NCI-H2107 treated with DMSO at 0.1 percent for 48 hours (cell line): ENCODE results near the gene NEK6.

Source experiments
- DNase-seq: peaks from one replicate; lab custom pipeline; 2025; ENCODE audit not compliant: unreplicated experiment; lab: John Stamatoyannopoulos, UW

Gene NEK6

GRCh38 chr9:124350494-124351263 lies 92.9 kb downstream of the NEK6 start:
- no peak for DNase-seq

GRCh38 chr9:124351672-124352468 lies 94.1 kb downstream of the NEK6 start:
- DNase-seq, result no peak

- no peak for DNase-seq
Measured at GRCh38 chr9:124352616-124353015, 94.9 kb downstream of the NEK6 start.

GRCh38 chr9:124353166-124353768 lies 95.5 kb downstream of the NEK6 start:
- no peak for DNase-seq

GRCh38 chr9:124353811-124354274 lies 96.1 kb downstream of the NEK6 start:
- DNase-seq, result no peak

GRCh38 chr9:124354346-124355038 lies 96.7 kb downstream of the NEK6 start:
- no peak for DNase-seq

GRCh38 chr9:124355039-124355940 lies 97.5 kb downstream of the NEK6 start:
- no peak for DNase-seq

- no peak for DNase-seq
Measured at GRCh38 chr9:124355941-124356744, 98.4 kb downstream of the NEK6 start.

GRCh38 chr9:124356745-124357390 lies 99.1 kb downstream of the NEK6 start:
- DNase-seq, result no peak

- no peak for DNase-seq
Measured at GRCh38 chr9:124357721-124358361, 100.1 kb downstream of the NEK6 start.

- DNase-seq, result no peak
Measured at GRCh38 chr9:124358631-124359030, 100.9 kb downstream of the NEK6 start.

- DNase-seq, result no peak
Measured at GRCh38 chr9:124359426-124359825, 101.7 kb downstream of the NEK6 start.

GRCh38 chr9:124359855-124360678 lies 102.3 kb downstream of the NEK6 start:
- DNase-seq, result no peak

GRCh38 chr9:124361128-124361527 lies 103.4 kb downstream of the NEK6 start:
- DNase-seq, result no peak

- no peak for DNase-seq
Measured at GRCh38 chr9:124363326-124364096, 105.8 kb downstream of the NEK6 start.

GRCh38 chr9:124364141-124364540 lies 106.4 kb downstream of the NEK6 start:
- DNase-seq, result no peak

GRCh38 chr9:124365036-124365435 lies 107.3 kb downstream of the NEK6 start:
- DNase-seq, result no peak
